Ovary (tissue), 9 donors: ENCODE results near the gene FCN1. TPM values are rescaled to one million over a fixed set of nuclear protein-coding genes. Genes with fewer than 3 reads are reported as not detected.

Experiments
- DNase-seq, 5 donors: peaks; one replicate each; pipeline ENCODE4 v3.0.0-alpha.2; 2019 to 2020
- H3K27ac ChIP-seq, 2 donors: fragments of 200-600 bp; one replicate each; pipeline versions ENCODE4 v1.5.1 to v1.8.0; 2019 to 2022
- H3K27me3 ChIP-seq: fragments of 200-600 bp; one replicate; pipeline ENCODE4 v1.8.0; 2022
- H3K36me3 ChIP-seq: fragments of 200-600 bp; sonication (generic); one replicate; pipeline ENCODE4 v1.5.1; 2019
- H3K4me1 ChIP-seq: one replicate; pipeline ENCODE4 v1.8.1; 2013; ENCODE audit warnings: mild to moderate bottlenecking, moderate library complexity; ENCODE audit not compliant: insufficient read depth
- H3K4me3 ChIP-seq: fragments of 200-600 bp; sonication (generic); one replicate; pipeline ENCODE4 v1.5.1; 2017
- H3K9me3 ChIP-seq, 2 donors: fragments of 200-600 bp in 1 of 2; sonication (generic) in 1 of 2; one replicate each; pipeline versions ENCODE4 v1.5.1 to v1.8.1; 2013 to 2019; ENCODE audit warnings: mild to moderate bottlenecking in 1 of 2, moderate library complexity in 1 of 2
- EP300 ChIP-seq: sonication (generic); formaldehyde crosslinking; IDR thresholded peaks from one replicate; pipeline ENCODE4 v1.6.1; 2017; ENCODE audit warnings: antibody characterized with exemption
- POLR2A ChIP-seq: fragments of 450-650 bp; IDR thresholded peaks from one replicate; pipeline ENCODE4 v1.6.1; 2017; ENCODE audit warnings: antibody characterized with exemption, mild to moderate bottlenecking, moderate library complexity
- WGBS, 3 donors: extraction: QIAGEN DNeasy Blood & Tissue Kit in 1 of 3; methylation state at CpG; one replicate each; pipeline versions ENCODE4 v1.1.5 to v1.1.7; 2013 to 2017; 5-methylcytosine and 5-hydroxymethylcytosine counted together
- intact Hi-C, 4 donors: fragments of 100-400 bp; cut with DNase I; formaldehyde crosslinking; loops; one replicate each; pipeline versions ENCODE4 v1.11.0 to v1.15.1; 2022 to 2023
- polyA plus RNA-seq, 2 donors: library from polyadenylated mRNA; stranded (reverse); fragments of 200-250 nt in 1 of 2; fragments of 350-450 nt in 1 of 2; fragmentation: Illumina TruSeq in 1 of 2; extraction: RNeasy Lipid Tissue Mini Kit (QIAGEN cat#74804) in 1 of 2; gene quantifications; one replicate each; pipeline ENCODE4 v1.2.3, GENCODE V29; 2013 to 2014
- total RNA-seq, 7 donors: library from RNA; depleted of rRNA in 2 of 7; stranded (reverse); fragments of >200 nt in 2 of 7; fragmentation: NEBNext Ultra II Directional in 3 of 7; extraction: Animal tissue kit (Norgen Biotek cat#: 25700) in 3 of 7; gene quantifications; one replicate each; pipeline versions ENCODE4 v1.1.0 to v1.2.4, GENCODE V29; 2016 to 2023
- TF ChIP-seq, protein P1 (sequence below), 3 donors: fragments of 450-650 bp in 2 of 3; fragments of 200-600 bp in 1 of 3; IDR thresholded peaks; one replicate each; pipeline versions ENCODE4 v1.5.1 to v1.8.0; 2016 to 2022; ENCODE audit warnings: antibody characterized with exemption in 3 of 3, mild to moderate bottlenecking in 1 of 3
- donor health status: DM: no; HTN: no; CAD: no; lungs with moderate emphysema.
- donor health status: DM: no; HTN: no; CAD: no.
- donor health status: Bipolar disorder and iron deficiency.
- donor health status: DM: yes; HTN: yes; CAD: no.
- donor health status: DM: no; HTN: no; CAD: no.
- donor health status: DM: yes; HTN: yes; CAD: no.

The FCN1 gene
- total and polyA plus RNA-seq, 9 donors, result 0.43 to 5.0 (median 1.9) TPM; not detected in 2

DNA sequence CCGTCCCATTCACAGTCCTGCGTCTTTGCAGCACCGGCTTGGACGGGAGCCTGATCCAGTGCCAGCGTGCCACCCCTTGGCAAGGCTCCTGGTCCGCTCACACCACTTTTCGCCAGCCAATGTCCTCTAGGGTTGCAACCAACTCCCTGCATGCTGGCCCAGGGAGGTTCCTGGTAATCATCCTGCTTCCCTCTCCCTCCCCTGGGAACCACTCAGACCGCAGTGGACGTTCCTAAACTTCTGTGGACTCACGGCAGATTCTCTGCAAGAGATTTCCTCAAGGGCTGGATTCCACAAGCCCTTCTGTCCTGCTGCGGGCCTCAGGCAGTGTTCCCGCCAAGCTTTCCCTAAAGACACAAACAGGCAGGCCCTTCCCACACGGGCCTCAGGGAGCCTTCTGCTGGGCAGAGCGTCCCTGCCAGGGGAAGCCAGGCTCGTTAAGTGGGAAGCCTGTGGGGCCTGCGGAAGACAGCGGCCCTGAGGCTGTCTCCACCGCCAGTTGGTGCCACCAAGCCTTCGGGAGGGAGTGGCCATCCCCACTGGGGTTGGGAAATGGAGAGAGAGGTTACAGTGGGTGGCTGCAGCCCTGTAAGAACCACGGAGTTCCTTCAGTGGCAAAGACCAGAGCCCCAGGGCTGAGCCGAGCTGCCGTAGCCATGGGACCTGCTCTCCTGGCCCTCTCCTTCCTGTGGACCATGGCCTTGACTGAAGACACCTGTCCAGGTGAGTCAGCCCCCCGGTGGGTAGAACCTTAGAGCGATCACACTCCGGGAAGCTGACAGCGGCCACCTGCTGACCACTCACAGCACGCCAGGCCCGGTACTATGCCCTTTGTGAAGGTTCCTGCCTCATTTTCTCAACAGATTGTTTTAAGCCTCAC, 53.5 kb downstream of the FCN1 start:
- peak in 3 of 5 donors; percentile 30 to 68 (median 42) for DNase-seq
- no peak for TF ChIP-seq POLR2A
- TF ChIP-seq, protein P1, sequence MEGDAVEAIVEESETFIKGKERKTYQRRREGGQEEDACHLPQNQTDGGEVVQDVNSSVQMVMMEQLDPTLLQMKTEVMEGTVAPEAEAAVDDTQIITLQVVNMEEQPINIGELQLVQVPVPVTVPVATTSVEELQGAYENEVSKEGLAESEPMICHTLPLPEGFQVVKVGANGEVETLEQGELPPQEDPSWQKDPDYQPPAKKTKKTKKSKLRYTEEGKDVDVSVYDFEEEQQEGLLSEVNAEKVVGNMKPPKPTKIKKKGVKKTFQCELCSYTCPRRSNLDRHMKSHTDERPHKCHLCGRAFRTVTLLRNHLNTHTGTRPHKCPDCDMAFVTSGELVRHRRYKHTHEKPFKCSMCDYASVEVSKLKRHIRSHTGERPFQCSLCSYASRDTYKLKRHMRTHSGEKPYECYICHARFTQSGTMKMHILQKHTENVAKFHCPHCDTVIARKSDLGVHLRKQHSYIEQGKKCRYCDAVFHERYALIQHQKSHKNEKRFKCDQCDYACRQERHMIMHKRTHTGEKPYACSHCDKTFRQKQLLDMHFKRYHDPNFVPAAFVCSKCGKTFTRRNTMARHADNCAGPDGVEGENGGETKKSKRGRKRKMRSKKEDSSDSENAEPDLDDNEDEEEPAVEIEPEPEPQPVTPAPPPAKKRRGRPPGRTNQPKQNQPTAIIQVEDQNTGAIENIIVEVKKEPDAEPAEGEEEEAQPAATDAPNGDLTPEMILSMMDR (IDR thresholded peaks at IDR 0.05), result no peak
- TF ChIP-seq EP300, result no peak
- H3K36me3 ChIP-seq, result no peaks in the 10 kb centered on the region
- H3K27me3 ChIP-seq, result no peaks in the 10 kb centered on the region
- peaks cover 17% of the 10 kb centered on the region for H3K4me1 ChIP-seq
- peak overlapping the region in 1 of 2 donors; percentile 69 for H3K27ac ChIP-seq
- no peaks in the 10 kb centered on the region for H3K9me3 ChIP-seq
- intact Hi-C loops, result no loop called here
- no peak overlapping the region for H3K4me3 ChIP-seq
- 61 to 70% (median 69%) methylated on average over 28 of the region's 28 CpGs for WGBS, 3 donors

DNA sequence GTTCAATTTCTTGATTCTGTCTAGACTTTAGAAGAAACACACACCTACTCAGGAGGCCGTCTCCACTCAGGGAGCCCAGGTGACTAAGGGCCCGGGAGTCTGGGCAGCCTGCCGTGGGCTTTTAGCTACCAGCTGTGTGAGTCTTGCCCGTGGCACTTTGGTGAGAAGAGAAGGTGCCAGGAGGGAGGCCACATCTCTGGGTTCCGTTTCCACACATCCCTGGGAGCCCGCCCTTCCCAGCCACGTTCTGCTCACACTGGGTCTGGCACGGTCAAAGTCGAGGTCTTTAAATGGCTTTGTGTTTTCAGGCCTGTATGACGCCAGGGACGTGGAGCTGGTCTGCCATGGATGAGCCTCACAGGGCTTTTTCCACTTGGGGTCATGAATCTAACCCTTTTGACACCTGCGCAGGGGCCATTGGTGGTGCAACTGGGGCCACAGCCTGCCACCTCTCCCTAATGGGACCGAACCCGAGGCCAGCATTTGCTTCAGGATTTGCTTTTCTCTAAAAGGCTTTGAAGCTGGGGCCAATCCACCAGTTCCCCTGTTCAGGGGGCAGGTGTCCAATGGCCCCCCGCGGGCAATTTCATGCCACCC, 54.3 kb downstream of the FCN1 start:
- Histone ChIP-seq H3K27ac (no peak overlapping the region), H3K9me3 (no peaks in the 10 kb centered on the region), H3K4me3 (no peak overlapping the region), H3K27me3 (no peaks in the 10 kb centered on the region), H3K4me1 (peaks cover 20% of the 10 kb centered on the region), H3K36me3 (no peaks in the 10 kb centered on the region)
- 81 to 96% (median 82%) methylated on average over 16 of the region's 16 CpGs for WGBS, 3 donors
- TF ChIP-seq EP300 (no peak), POLR2A (no peak)
- TF ChIP-seq, protein P1 (IDR thresholded peaks at IDR 0.05), result no peak
- intact Hi-C loops, result no loop called here
- DNase-seq, result peak in 3 of 5 donors; percentile 16 to 41 (median 34)

DNA sequence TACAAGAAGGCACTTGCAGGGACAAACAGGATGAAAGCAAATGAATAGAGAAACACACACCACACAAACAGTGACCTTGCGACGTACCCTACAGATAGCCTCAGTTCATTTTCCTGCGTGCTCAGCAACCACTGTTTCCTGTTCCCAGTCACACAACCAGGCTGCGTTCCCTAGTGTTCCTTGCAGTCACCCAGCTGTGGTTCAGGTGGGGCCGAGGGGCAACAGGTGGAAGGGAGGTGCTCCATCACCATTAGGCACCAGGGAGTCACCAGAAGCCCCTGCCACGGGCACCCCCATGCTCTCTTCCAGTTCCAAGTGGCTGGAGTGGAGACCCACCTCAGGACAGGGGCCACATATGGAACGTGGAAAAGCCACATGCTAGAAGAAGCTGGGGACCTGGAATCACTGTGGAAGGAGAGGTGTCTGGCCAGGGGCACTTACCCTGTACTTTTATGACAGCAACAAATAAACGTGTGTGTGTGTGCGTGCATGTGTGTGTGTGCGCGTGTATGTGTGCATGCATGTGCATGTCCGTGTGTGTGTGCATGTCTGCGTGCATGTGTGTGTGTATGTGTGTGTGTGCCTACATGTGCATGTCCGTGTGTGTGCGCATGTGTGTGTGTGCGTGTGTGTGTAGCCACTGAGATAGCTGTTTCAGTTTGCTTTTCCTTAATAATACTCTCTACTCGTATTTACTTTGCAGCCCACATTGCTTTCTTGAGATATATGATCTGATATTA, 55.9 kb downstream of the FCN1 start:
- Histone ChIP-seq H3K27ac (no peak overlapping the region), H3K27me3 (no peaks in the 10 kb centered on the region), H3K9me3 (no peaks in the 10 kb centered on the region), H3K4me1 (peaks cover 21% of the 10 kb centered on the region), H3K4me3 (no peak overlapping the region), H3K36me3 (no peaks in the 10 kb centered on the region)
- intact Hi-C loops, result no loop called here
- peak in 2 of 5 donors; percentile 12 to 28 for DNase-seq
- 86 to 91% (median 88%) methylated on average over 17 of the region's 17 CpGs for WGBS, 3 donors
- TF ChIP-seq POLR2A (no peak), EP300 (no peak)
- TF ChIP-seq, protein P1 (IDR thresholded peaks at IDR 0.05), result no peak

DNA sequence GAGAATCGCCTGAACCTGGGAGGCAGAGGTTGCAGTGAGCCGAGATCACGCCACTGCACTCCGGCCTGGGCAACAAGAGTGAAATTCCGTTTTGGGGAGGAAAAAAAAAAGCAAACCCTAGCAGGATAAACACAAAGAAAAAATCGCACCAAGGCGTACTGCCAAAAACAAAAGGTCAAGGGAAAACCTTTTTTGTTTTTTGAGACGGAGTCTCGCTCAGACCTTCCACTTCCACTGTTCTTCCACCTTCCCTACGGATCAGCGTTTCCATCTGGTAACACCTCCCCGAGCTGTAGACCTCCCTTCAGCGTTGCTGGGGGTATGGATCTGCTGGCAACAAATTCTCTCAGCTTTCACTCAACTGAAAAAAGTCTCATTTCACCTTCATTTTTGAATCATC, 57.2 kb downstream of the FCN1 start:
- Histone ChIP-seq H3K9me3 (no peaks in the 10 kb centered on the region), H3K4me3 (no peak overlapping the region), H3K27ac (peak overlapping the region in 1 of 2 donors; percentile 64), H3K4me1 (peaks cover 21% of the 10 kb centered on the region), H3K27me3 (no peaks in the 10 kb centered on the region), H3K36me3 (no peaks in the 10 kb centered on the region)
- TF ChIP-seq, protein P1 (IDR thresholded peaks at IDR 0.05), result no peak
- no peak for TF ChIP-seq EP300
- TF ChIP-seq POLR2A, result no peak
- 5 to 27% (median 5%) methylated on average over 13 of the region's 13 CpGs for whole genome bisulfite sequencing, 3 donors
- intact Hi-C loops, result no loop called here
- DNase-seq, result peak; percentile 48 to 80 (median 79)
